DMS153 (cell line): ENCODE results near the gene AMPH.

Source experiments
- DNase-seq: peaks from one replicate; lab custom pipeline; 2025; lab: John Stamatoyannopoulos, UW

The AMPH gene

GRCh38 chr7:38630720-38631673 is at the start of gene AMPH:
Gene AMPH (minus strand): TSS chr7:38631373. CDS start chr7:38631351, 22 bp downstream.
- peak; percentile 43 for DNase-seq

- DNase-seq: no peak
Observed at GRCh38 chr7:38679419-38679818, 48.2 kb upstream of the AMPH start.

GRCh38 chr7:38678698-38679054 is 47.5 kb upstream of the AMPH start:
- DNase-seq: no peak

- no peak for DNase-seq
Observed at GRCh38 chr7:38677981-38678697, 47.0 kb upstream of the AMPH start.

- DNase-seq: peak; percentile 77
Observed at GRCh38 chr7:38675494-38676106, 44.4 kb upstream of the AMPH start.

GRCh38 chr7:38674513-38674912 is 43.3 kb upstream of the AMPH start:
- no peak for DNase-seq

- DNase-seq: peak; percentile 37
Observed at GRCh38 chr7:38673795-38674194, 42.6 kb upstream of the AMPH start.

GRCh38 chr7:38671911-38672905 is 41.0 kb upstream of the AMPH start:
- DNase-seq: no peak

- no peak for DNase-seq
Observed at GRCh38 chr7:38669965-38670520, 38.9 kb upstream of the AMPH start.

GRCh38 chr7:38664972-38665371 is 33.8 kb upstream of the AMPH start:
- DNase-seq: no peak

- peak; percentile 13 for DNase-seq
Observed at GRCh38 chr7:38660427-38661099, 29.4 kb upstream of the AMPH start.

- no peak for DNase-seq
Observed at GRCh38 chr7:38659931-38660330, 28.8 kb upstream of the AMPH start.

- DNase-seq: no peak
Observed at GRCh38 chr7:38658921-38659320, 27.7 kb upstream of the AMPH start.

- no peak for DNase-seq
Observed at GRCh38 chr7:38656968-38657367, 25.8 kb upstream of the AMPH start.

- no peak for DNase-seq
Observed at GRCh38 chr7:38655833-38656774, 24.9 kb upstream of the AMPH start.

- DNase-seq: no peak
Observed at GRCh38 chr7:38637957-38638356, 6.8 kb upstream of the AMPH start.

- peak; percentile 6 for DNase-seq
Observed at GRCh38 chr7:38632411-38632810, 1.2 kb upstream of the AMPH start.

- no peak for DNase-seq
Observed at GRCh38 chr7:38629651-38630510, 1.3 kb downstream of the AMPH start.
